Measurements from ENCODE around the gene WDR59. TPM values are rescaled to one million over a fixed set of nuclear protein-coding genes. Genes with fewer than 3 reads are reported as not detected.
"Not testable (repeated sequence)": the region's sequence is repeated elsewhere in the genome, so short reads cannot be mapped to it uniquely, and the experiment has no call there.

The WDR59 gene
- total RNA-seq, 3 donors from 2014 or later, result 21.8 to 61.0 (median 43.6) TPM

GRCh38 chr16:74922150-74923138 is 62.5 kb downstream of the WDR59 start:
- H3K27me3 ChIP-seq, result no peaks in the 10 kb centered on the region
- no peaks in the 10 kb centered on the region for H3K4me1 ChIP-seq
- no peaks in the 10 kb centered on the region for H3K36me3 ChIP-seq
- no peak for DNase-seq (ENCODE audit: low spot score in 2 of 2)
- no peak for TF ChIP-seq CTCF (IDR thresholded peaks at IDR 0.05)
- TF ChIP-seq POLR2AphosphoS5 (IDR thresholded peaks at IDR 0.05), result no peak
- no peaks in the 10 kb centered on the region for H3K9me3 ChIP-seq
- no peak overlapping the region for H3K27ac ChIP-seq
- H3K4me3 ChIP-seq, result no peak overlapping the region
- intact Hi-C loops (cut with DNase I; ENCODE audit: low total_unique reads), result loop anchor here (5.0 kb wide), 1 partner anchor 560 kb away; no protein-coding TSS in a partner anchor

- no peaks in the 10 kb centered on the region for H3K9me3 ChIP-seq
- no peak for TF ChIP-seq POLR2A (IDR thresholded peaks at IDR 0.05)
- TF ChIP-seq POLR2AphosphoS5 (IDR thresholded peaks at IDR 0.05), result no peak
- TF ChIP-seq CTCF (IDR thresholded peaks at IDR 0.05), result no peak
- H3K27ac ChIP-seq, result no peak overlapping the region
- no peaks in the 10 kb centered on the region for H3K27me3 ChIP-seq
- intact Hi-C loops (cut with DNase I; ENCODE audit: low total_unique reads), result loop anchor here (5.0 kb wide), 1 partner anchor 561 kb away; no protein-coding TSS in a partner anchor
- no peak overlapping the region for H3K4me3 ChIP-seq
- DNase-seq (ENCODE audit: low spot score in 2 of 2), result no peak
- no peaks in the 10 kb centered on the region for H3K4me1 ChIP-seq
- H3K36me3 ChIP-seq, result no peaks in the 10 kb centered on the region
Measured at GRCh38 chr16:74921051-74921450, 63.9 kb downstream of the WDR59 start.

GRCh38 chr16:74909665-74910064 is 75.3 kb downstream of the WDR59 start:
- no peak for DNase-seq (ENCODE audit: low spot score in 2 of 2)
- H3K36me3 ChIP-seq, result peaks cover 4% of the 10 kb centered on the region

GRCh38 chr16:74908759-74909158 is 76.2 kb downstream of the WDR59 start:
- H3K4me1 ChIP-seq; DNase-seq (ENCODE audit: low spot score in 2 of 2); H3K27ac ChIP-seq; H3K36me3 ChIP-seq; intact Hi-C loops (cut with DNase I; ENCODE audit: low total_unique reads); H3K27me3 ChIP-seq; H3K9me3 ChIP-seq; H3K4me3 ChIP-seq: not testable (repeated sequence)

More at GRCh38 chr16:74909665-74910064, 75.3 kb downstream of the WDR59 start:
- Histone ChIP-seq H3K9me3 (peaks cover 0 to 6% of the 10 kb centered on the region in 2 donors), H3K27ac (no peak overlapping the region), H3K27me3 (no peaks in the 10 kb centered on the region), H3K4me3 (no peak overlapping the region), H3K4me1 (no peaks in the 10 kb centered on the region)
- no peak for TF ChIP-seq POLR2A (IDR thresholded peaks at IDR 0.05)
- TF ChIP-seq CTCF (IDR thresholded peaks at IDR 0.05), result no peak
- no peak for TF ChIP-seq POLR2AphosphoS5 (IDR thresholded peaks at IDR 0.05)
- intact Hi-C loops (cut with DNase I; ENCODE audit: low total_unique reads), result no loop called here

- DNase-seq (ENCODE audit: low spot score in 2 of 2), result no peak
- no peak overlapping the region for H3K27ac ChIP-seq
- H3K4me3 ChIP-seq, result no peak overlapping the region
- H3K9me3 ChIP-seq, result no peaks in the 10 kb centered on the region
- TF ChIP-seq POLR2A (IDR thresholded peaks at IDR 0.05) (no peak), POLR2AphosphoS5 (IDR thresholded peaks at IDR 0.05) (no peak), CTCF (IDR thresholded peaks at IDR 0.05) (no peak)
- H3K27me3 ChIP-seq, result no peaks in the 10 kb centered on the region
- intact Hi-C loops (cut with DNase I; ENCODE audit: low total_unique reads), result no loop called here
- H3K36me3 ChIP-seq, result no peaks in the 10 kb centered on the region
- H3K4me1 ChIP-seq, result no peaks in the 10 kb centered on the region
Measured at GRCh38 chr16:74903901-74904678, 80.8 kb downstream of the WDR59 start.
